ENCODE measurements around the gene DCUN1D3.

The DCUN1D3 gene

DNA sequence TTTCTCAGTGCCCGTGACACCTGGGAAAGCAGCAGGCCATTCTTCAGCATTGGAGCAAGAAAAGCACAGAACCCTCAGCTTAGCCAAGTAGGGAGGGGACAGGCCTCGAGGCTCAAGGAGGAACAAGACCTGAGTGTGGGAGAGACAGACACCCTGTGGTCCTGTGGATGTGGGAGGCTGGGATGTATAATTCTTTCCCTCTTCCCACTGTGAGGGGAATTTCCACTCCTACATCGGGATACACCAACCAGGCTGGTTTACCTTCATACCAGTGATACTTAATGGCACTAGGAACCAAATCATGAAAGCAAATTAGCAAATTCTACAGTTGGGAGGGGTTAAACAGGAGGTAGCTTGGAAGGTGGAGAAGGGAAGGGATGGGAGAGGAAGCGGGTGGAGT is 42.1 kb upstream of the DCUN1D3 start:
- Mint-ChIP-seq H3K27ac (no peak overlapping the region), H3K4me3 (no peak overlapping the region), H3K36me3 (ENCODE audit: low read depth) (no peaks in the 10 kb centered on the region), H3K4me1 (peaks cover 5% of the 10 kb centered on the region), H3K9me3 (no peaks in the 10 kb centered on the region), H3K27me3 (ENCODE audit: low read depth, poor library complexity) (peaks cover 8% of the 10 kb centered on the region)
- no peak for DNase-seq
- TF ChIP-seq, protein P1, sequence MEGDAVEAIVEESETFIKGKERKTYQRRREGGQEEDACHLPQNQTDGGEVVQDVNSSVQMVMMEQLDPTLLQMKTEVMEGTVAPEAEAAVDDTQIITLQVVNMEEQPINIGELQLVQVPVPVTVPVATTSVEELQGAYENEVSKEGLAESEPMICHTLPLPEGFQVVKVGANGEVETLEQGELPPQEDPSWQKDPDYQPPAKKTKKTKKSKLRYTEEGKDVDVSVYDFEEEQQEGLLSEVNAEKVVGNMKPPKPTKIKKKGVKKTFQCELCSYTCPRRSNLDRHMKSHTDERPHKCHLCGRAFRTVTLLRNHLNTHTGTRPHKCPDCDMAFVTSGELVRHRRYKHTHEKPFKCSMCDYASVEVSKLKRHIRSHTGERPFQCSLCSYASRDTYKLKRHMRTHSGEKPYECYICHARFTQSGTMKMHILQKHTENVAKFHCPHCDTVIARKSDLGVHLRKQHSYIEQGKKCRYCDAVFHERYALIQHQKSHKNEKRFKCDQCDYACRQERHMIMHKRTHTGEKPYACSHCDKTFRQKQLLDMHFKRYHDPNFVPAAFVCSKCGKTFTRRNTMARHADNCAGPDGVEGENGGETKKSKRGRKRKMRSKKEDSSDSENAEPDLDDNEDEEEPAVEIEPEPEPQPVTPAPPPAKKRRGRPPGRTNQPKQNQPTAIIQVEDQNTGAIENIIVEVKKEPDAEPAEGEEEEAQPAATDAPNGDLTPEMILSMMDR (IDR thresholded peaks at IDR 0.05): no peak

DNA sequence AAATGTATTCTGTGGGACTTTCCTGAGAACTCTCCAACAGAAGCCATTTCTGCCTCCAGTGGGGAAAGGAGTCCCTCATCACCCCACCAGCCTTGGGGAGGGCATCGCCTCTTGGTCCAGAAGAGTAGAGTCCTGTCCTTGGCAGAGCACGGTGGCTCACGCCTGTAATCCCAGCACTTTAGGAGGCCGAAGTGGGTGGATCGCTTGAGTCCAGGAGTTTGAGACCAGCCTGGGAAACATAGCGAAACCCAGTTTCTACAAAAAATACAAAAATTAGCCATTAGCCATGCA is 41.4 kb upstream of the DCUN1D3 start:
- peaks cover 11% of the 10 kb centered on the region for H3K4me1 Mint-ChIP-seq
- H3K36me3 Mint-ChIP-seq (ENCODE audit: low read depth): no peaks in the 10 kb centered on the region
- TF ChIP-seq, protein P1 (IDR thresholded peaks at IDR 0.05): no peak
- DNase-seq: no peak
- no peak overlapping the region for H3K27ac Mint-ChIP-seq
- H3K27me3 Mint-ChIP-seq (ENCODE audit: low read depth, poor library complexity): peaks cover 8% of the 10 kb centered on the region
- H3K4me3 Mint-ChIP-seq: no peak overlapping the region
- H3K9me3 Mint-ChIP-seq: no peaks in the 10 kb centered on the region

DNA sequence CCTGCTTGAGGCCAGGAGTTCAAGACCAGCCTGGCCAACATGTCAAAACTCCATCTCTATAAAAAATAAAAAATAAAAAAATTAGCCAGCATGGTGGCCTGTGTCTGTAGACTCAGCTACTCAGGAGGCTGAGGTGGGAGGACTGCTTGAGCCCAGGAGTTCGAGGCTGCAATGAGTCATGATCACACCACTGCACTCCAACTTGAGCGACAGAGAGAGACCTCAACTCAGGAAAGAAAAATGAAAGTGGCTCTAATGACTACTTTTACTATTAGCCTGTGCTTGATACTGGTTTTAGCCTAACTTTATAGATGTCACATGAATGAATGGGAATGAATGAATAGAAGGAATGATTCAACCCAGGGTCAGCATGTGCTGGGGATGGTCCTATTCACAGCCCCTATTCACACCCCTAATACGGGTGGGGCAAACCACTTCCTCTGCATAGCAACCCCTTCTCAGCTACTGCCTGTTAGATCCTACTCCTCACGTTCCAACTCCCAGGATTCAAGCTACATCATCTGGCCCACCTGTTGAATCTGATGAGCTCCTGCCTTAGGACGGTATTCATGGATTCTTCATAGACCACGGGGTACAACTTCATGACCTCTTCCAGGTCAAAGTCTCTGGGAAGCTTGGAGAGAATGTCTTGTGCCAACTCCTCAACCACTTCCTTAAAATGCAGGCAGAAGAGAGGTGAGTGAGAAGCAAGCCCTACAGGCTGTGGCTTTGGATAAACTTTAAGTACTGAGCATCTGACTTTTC is 40.9 kb upstream of the DCUN1D3 start:
- Mint-ChIP-seq H3K27ac (no peak overlapping the region), H3K4me1 (peaks cover 14% of the 10 kb centered on the region), H3K36me3 (ENCODE audit: low read depth) (no peaks in the 10 kb centered on the region), H3K27me3 (ENCODE audit: low read depth, poor library complexity) (peaks cover 4% of the 10 kb centered on the region), H3K9me3 (no peaks in the 10 kb centered on the region), H3K4me3 (no peak overlapping the region)
- no peak for DNase-seq
- TF ChIP-seq, protein P1 (IDR thresholded peaks at IDR 0.05): no peak

DNA sequence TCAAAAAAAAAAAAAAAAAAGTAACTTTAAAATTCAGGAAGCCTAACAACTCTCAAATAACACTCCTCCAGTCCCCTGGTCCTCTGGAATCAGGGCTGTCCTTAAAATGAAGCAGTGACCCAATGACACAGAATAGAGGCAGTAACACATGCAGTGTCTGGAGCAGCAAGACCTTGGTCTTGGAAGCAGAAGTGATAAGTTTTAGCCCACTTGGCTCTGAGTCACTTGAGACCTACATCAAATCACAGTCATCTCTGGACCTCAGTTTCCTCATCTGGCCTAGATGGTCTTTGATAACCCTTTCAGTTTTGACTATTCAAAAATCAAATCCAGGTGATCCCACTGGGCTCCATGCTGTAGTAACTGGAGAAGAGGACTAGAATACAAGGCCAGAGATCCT is 39.5 kb upstream of the DCUN1D3 start:
- DNase-seq: no peak
- TF ChIP-seq, protein P1 (IDR thresholded peaks at IDR 0.05): no peak
- peaks cover 14% of the 10 kb centered on the region for H3K4me1 Mint-ChIP-seq
- no peaks in the 10 kb centered on the region for H3K9me3 Mint-ChIP-seq
- H3K27ac Mint-ChIP-seq: no peak overlapping the region
- no peaks in the 10 kb centered on the region for H3K36me3 Mint-ChIP-seq (ENCODE audit: low read depth)
- no peak overlapping the region for H3K4me3 Mint-ChIP-seq
- peaks cover 3% of the 10 kb centered on the region for H3K27me3 Mint-ChIP-seq (ENCODE audit: low read depth, poor library complexity)

DNA sequence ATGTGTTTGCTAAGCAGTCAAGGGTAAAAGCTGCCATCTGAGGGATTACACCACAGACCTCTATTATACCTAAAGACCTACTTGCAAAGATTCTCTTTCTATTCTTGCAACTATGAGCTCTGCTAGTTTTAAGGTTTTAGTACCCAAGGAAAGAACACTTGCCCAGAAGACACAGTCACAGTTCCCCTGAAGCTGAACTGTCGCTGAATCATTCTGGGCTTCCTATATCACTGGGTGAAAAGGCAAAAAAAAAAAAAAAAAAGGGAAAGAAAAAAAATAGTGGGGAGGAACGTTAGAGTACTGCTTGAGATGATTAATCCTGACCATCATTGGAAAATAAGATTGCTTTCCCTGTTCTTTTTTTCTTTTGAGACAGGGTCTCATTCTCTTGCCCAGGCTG is 38.3 kb upstream of the DCUN1D3 start:
- TF ChIP-seq, protein P1 (IDR thresholded peaks at IDR 0.05): no peak
- Mint-ChIP-seq H3K9me3 (no peaks in the 10 kb centered on the region), H3K4me3 (no peak overlapping the region), H3K27me3 (ENCODE audit: low read depth, poor library complexity) (peaks cover 3% of the 10 kb centered on the region), H3K27ac (no peak overlapping the region), H3K4me1 (peaks cover 14% of the 10 kb centered on the region), H3K36me3 (ENCODE audit: low read depth) (no peaks in the 10 kb centered on the region)
- no peak for DNase-seq

DNA sequence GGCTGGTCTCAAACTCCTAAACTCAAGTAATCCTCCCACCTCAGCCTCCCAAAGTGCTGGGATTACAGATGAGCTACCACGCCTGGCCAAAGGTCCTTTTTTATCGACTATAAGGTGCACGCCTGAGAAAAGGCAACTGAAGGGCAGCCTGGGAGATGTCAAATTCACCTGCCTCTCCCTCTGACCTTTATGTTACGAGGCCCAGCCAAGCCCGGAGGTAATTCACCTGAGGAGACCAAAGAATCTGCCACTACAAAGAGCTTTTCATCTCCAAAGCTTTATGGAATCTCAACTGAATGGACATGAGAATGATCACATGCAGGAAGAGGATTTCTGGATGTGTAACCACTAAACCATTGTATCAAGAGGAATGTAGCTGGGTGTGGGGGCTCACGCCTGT is 37.6 kb upstream of the DCUN1D3 start:
- H3K36me3 Mint-ChIP-seq (ENCODE audit: low read depth): no peaks in the 10 kb centered on the region
- DNase-seq: no peak
- H3K9me3 Mint-ChIP-seq: no peaks in the 10 kb centered on the region
- TF ChIP-seq, protein P1 (IDR thresholded peaks at IDR 0.05): no peak
- no peak overlapping the region for H3K4me3 Mint-ChIP-seq
- H3K27ac Mint-ChIP-seq: no peak overlapping the region
- H3K27me3 Mint-ChIP-seq (ENCODE audit: low read depth, poor library complexity): peaks cover 2% of the 10 kb centered on the region
- H3K4me1 Mint-ChIP-seq: peaks cover 14% of the 10 kb centered on the region

Measured in nephron progenitor cell (in vitro differentiated cells).